Measurements from ENCODE around the gene FOCAD.

DNA sequence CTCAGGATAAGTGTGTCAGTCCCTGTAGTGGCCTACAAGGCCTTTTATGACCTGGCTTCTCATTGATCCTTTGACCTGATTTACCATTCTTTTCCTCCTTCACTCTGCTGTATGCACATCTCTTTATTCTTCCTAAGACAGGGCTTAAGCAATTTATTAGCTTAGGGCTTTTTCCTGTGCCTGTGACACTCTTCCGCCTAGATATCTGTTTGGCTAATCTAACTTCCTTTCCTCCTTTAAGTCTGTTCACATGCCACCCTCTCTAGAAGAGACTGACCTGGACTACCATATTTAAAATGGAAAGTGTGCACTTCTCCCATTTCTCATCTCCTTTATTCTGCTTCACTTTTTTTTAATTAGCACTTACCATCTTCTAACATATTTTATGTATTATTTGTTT, 29.1 kb downstream of the FOCAD start:
- TF ChIP-seq, protein P1, sequence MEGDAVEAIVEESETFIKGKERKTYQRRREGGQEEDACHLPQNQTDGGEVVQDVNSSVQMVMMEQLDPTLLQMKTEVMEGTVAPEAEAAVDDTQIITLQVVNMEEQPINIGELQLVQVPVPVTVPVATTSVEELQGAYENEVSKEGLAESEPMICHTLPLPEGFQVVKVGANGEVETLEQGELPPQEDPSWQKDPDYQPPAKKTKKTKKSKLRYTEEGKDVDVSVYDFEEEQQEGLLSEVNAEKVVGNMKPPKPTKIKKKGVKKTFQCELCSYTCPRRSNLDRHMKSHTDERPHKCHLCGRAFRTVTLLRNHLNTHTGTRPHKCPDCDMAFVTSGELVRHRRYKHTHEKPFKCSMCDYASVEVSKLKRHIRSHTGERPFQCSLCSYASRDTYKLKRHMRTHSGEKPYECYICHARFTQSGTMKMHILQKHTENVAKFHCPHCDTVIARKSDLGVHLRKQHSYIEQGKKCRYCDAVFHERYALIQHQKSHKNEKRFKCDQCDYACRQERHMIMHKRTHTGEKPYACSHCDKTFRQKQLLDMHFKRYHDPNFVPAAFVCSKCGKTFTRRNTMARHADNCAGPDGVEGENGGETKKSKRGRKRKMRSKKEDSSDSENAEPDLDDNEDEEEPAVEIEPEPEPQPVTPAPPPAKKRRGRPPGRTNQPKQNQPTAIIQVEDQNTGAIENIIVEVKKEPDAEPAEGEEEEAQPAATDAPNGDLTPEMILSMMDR (conservative IDR thresholded peaks at IDR 0.05; ENCODE audit: low read depth, low read length): no peak
- no peak for TF ChIP-seq EZH2phosphoT487 (IDR thresholded peaks at IDR 0.05; ENCODE audit: borderline replicate concordance, low read length)

Measured in PC-3 (cell line).